Activated T-cell treated with anti-CD3 and anti-CD28 coated beads, Interleukin-2, amount 50 U/mL, for 24 hours (primary cell): ENCODE measurements around the gene GRB10.
"Not testable (repeated sequence)": the region's sequence is repeated elsewhere in the genome, so short reads cannot be mapped to it uniquely, and the experiment has no call there.

ENCODE experiments used
- DNase-seq: peaks from one replicate; pipeline ENCODE4 v3.0.0-alpha.2; 2020
- H3K27ac Mint-ChIP-seq: 2 replicates; pipeline ENCODE4 v1.8.0; 2020; ENCODE audit warnings: mild to moderate bottlenecking, mixed read lengths
- H3K27me3 Mint-ChIP-seq: 2 replicates; pipeline ENCODE4 v1.8.0; 2020; ENCODE audit warnings: mixed read lengths
- H3K36me3 Mint-ChIP-seq: 2 replicates; pipeline ENCODE4 v1.8.0; 2020; ENCODE audit warnings: low read depth, mixed read lengths
- H3K4me1 Mint-ChIP-seq: 2 replicates; pipeline ENCODE4 v1.8.0; 2020; ENCODE audit warnings: low read depth, mixed read lengths
- H3K4me3 Mint-ChIP-seq: 2 replicates; pipeline ENCODE4 v1.8.0; 2020; ENCODE audit warnings: mild to moderate bottlenecking, moderate library complexity, mixed read lengths
- H3K9me3 Mint-ChIP-seq: 2 replicates; pipeline ENCODE4 v1.8.0; 2020; ENCODE audit warnings: mixed read lengths

The GRB10 gene

GRCh38 chr7:50778189-50778588 lies 4.5 kb downstream of the GRB10 start:
- Mint-ChIP-seq H3K4me1 (peaks cover 20% of the 10 kb centered on the region), H3K36me3 (no peaks in the 10 kb centered on the region), H3K4me3 (no peak overlapping the region), H3K27ac (no peak overlapping the region), H3K27me3 (peaks cover 12% of the 10 kb centered on the region), H3K9me3 (no peaks in the 10 kb centered on the region)
- no peak for DNase-seq

- Mint-ChIP-seq H3K36me3 (no peaks in the 10 kb centered on the region), H3K4me1 (peaks cover 7% of the 10 kb centered on the region), H3K9me3 (no peaks in the 10 kb centered on the region), H3K27ac (no peak overlapping the region), H3K27me3 (peaks cover under 1% of the 10 kb centered on the region), H3K4me3 (no peak overlapping the region)
- DNase-seq: no peak
Measured at GRCh38 chr7:50775836-50776235, 6.9 kb downstream of the GRB10 start.

GRCh38 chr7:50775231-50775630 lies 7.5 kb downstream of the GRB10 start:
- no peak overlapping the region for H3K27ac Mint-ChIP-seq
- H3K27me3 Mint-ChIP-seq: no peaks in the 10 kb centered on the region
- no peak overlapping the region for H3K4me3 Mint-ChIP-seq
- peaks cover under 1% of the 10 kb centered on the region for H3K4me1 Mint-ChIP-seq
- DNase-seq: no peak
- H3K36me3 Mint-ChIP-seq: no peaks in the 10 kb centered on the region
- no peaks in the 10 kb centered on the region for H3K9me3 Mint-ChIP-seq

- no peaks in the 10 kb centered on the region for H3K27me3 Mint-ChIP-seq
- H3K9me3 Mint-ChIP-seq: no peaks in the 10 kb centered on the region
- H3K4me3 Mint-ChIP-seq: no peak overlapping the region
- H3K27ac Mint-ChIP-seq: no peak overlapping the region
- no peaks in the 10 kb centered on the region for H3K36me3 Mint-ChIP-seq
- DNase-seq: no peak
- H3K4me1 Mint-ChIP-seq: no peaks in the 10 kb centered on the region
Measured at GRCh38 chr7:50774319-50774718, 8.4 kb downstream of the GRB10 start.

- not testable (repeated sequence) for H3K27ac Mint-ChIP-seq, H3K27me3 Mint-ChIP-seq, H3K4me3 Mint-ChIP-seq, DNase-seq, H3K4me1 Mint-ChIP-seq, H3K9me3 Mint-ChIP-seq, H3K36me3 Mint-ChIP-seq
Measured at GRCh38 chr7:50773071-50773470, 9.6 kb downstream of the GRB10 start.

- H3K27ac Mint-ChIP-seq: no peak overlapping the region
- DNase-seq: no peak
- no peaks in the 10 kb centered on the region for H3K9me3 Mint-ChIP-seq
- no peaks in the 10 kb centered on the region for H3K36me3 Mint-ChIP-seq
- no peaks in the 10 kb centered on the region for H3K27me3 Mint-ChIP-seq
- no peak overlapping the region for H3K4me3 Mint-ChIP-seq
- peaks cover 2% of the 10 kb centered on the region for H3K4me1 Mint-ChIP-seq
Measured at GRCh38 chr7:50771120-50772002, 11.3 kb downstream of the GRB10 start.

- Mint-ChIP-seq H3K36me3 (no peaks in the 10 kb centered on the region), H3K9me3 (no peaks in the 10 kb centered on the region), H3K4me1 (peaks cover 2% of the 10 kb centered on the region), H3K27me3 (no peaks in the 10 kb centered on the region), H3K27ac (no peak overlapping the region), H3K4me3 (no peak overlapping the region)
- no peak for DNase-seq
Measured at GRCh38 chr7:50768485-50769474, 13.9 kb downstream of the GRB10 start.

GRCh38 chr7:50766849-50767207 lies 15.9 kb downstream of the GRB10 start:
- H3K27ac Mint-ChIP-seq: no peak overlapping the region
- DNase-seq: no peak
- H3K9me3 Mint-ChIP-seq: no peaks in the 10 kb centered on the region
- peaks cover 4% of the 10 kb centered on the region for H3K4me1 Mint-ChIP-seq
- H3K36me3 Mint-ChIP-seq: no peaks in the 10 kb centered on the region
- no peaks in the 10 kb centered on the region for H3K27me3 Mint-ChIP-seq
- no peak overlapping the region for H3K4me3 Mint-ChIP-seq

GRCh38 chr7:50766106-50766848 lies 16.4 kb downstream of the GRB10 start:
- Mint-ChIP-seq H3K27ac (no peak overlapping the region), H3K4me1 (peaks cover 10% of the 10 kb centered on the region), H3K9me3 (no peaks in the 10 kb centered on the region), H3K27me3 (no peaks in the 10 kb centered on the region), H3K4me3 (no peak overlapping the region), H3K36me3 (no peaks in the 10 kb centered on the region)
- no peak for DNase-seq

GRCh38 chr7:50762337-50762736 lies 20.4 kb downstream of the GRB10 start:
- Mint-ChIP-seq H3K27me3 (no peaks in the 10 kb centered on the region), H3K36me3 (no peaks in the 10 kb centered on the region), H3K4me3 (no peak overlapping the region), H3K27ac (no peak overlapping the region), H3K4me1 (peaks cover 14% of the 10 kb centered on the region), H3K9me3 (no peaks in the 10 kb centered on the region)
- no peak for DNase-seq

GRCh38 chr7:50761713-50762112 lies 21.0 kb downstream of the GRB10 start:
- DNase-seq: no peak
- H3K27me3 Mint-ChIP-seq: no peaks in the 10 kb centered on the region
- no peaks in the 10 kb centered on the region for H3K36me3 Mint-ChIP-seq
- H3K4me3 Mint-ChIP-seq: no peak overlapping the region
- H3K9me3 Mint-ChIP-seq: no peaks in the 10 kb centered on the region
- peaks cover 14% of the 10 kb centered on the region for H3K4me1 Mint-ChIP-seq
- H3K27ac Mint-ChIP-seq: no peak overlapping the region

- H3K27me3 Mint-ChIP-seq: no peaks in the 10 kb centered on the region
- no peaks in the 10 kb centered on the region for H3K36me3 Mint-ChIP-seq
- no peak for DNase-seq
- H3K27ac Mint-ChIP-seq: no peak overlapping the region
- H3K9me3 Mint-ChIP-seq: no peaks in the 10 kb centered on the region
- H3K4me1 Mint-ChIP-seq: peaks cover 27% of the 10 kb centered on the region
- H3K4me3 Mint-ChIP-seq: no peak overlapping the region
Measured at GRCh38 chr7:50757703-50758390, 24.8 kb downstream of the GRB10 start.

GRCh38 chr7:50756180-50756579 lies 26.5 kb downstream of the GRB10 start:
- Mint-ChIP-seq H3K4me3 (no peak overlapping the region), H3K4me1 (peaks cover 17% of the 10 kb centered on the region), H3K27ac (no peak overlapping the region), H3K36me3 (no peaks in the 10 kb centered on the region), H3K9me3 (no peaks in the 10 kb centered on the region), H3K27me3 (no peaks in the 10 kb centered on the region)
- DNase-seq: no peak

- Mint-ChIP-seq H3K4me1 (peaks cover 13% of the 10 kb centered on the region), H3K36me3 (no peaks in the 10 kb centered on the region), H3K27ac (no peak overlapping the region), H3K9me3 (no peaks in the 10 kb centered on the region), H3K4me3 (no peak overlapping the region), H3K27me3 (no peaks in the 10 kb centered on the region)
- DNase-seq: no peak
Measured at GRCh38 chr7:50754684-50755083, 28.0 kb downstream of the GRB10 start.
